Fibroblast of mammary gland (primary cell): ENCODE measurements around the gene EEF2K.

Experiments
- DNase-seq: peaks from one replicate; pipeline ENCODE4 v3.0.0-alpha.2; 2010; ENCODE audit warnings: low read depth
- H3K4me3 ChIP-seq: 2 replicates; pipeline ENCODE4 v1.5.1; 2011; ENCODE audit warnings: low read depth, mild to moderate bottlenecking, low read length, moderate library complexity; ENCODE audit not compliant: control insufficient read depth
- TF ChIP-seq, protein P1 (sequence below): conservative IDR thresholded peaks from 2 replicates; pipeline ENCODE4 v1.5.1; 2011; ENCODE audit warnings: low read depth, low read length, inconsistent platforms; ENCODE audit not compliant: control insufficient read depth, insufficient read depth

The EEF2K gene

DNA sequence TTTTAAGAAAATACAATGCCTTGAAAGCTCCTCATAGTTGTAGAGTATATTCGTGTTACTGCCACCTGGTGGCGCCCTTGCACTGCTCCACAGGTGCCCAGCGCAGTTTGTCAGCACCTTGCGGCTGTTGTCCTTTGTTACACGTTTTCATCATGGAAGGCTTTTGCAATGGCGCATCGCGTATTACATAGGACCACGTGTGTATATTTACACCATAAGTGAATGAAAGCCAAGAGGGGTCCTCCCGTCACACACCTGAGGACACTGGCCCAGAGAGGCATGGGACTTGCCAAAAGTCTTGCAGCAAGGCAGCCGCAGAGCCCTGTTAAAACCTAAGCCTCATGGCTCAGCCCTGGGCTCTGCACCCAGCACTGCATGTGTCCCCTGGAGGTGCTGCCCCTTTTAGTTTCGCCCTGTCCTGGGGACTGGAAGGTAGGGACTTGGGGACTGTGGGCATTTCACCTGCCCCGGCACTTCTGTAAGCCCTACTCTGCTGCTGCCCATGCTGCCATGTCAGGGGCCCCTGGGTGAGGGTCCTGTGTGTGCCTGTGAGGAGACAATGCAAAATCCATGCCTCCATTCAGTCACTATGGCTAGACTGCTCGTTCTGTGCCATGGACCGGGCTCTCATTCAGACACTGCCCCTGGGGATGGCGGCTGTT is 115.4 kb downstream of the EEF2K start:
- TF ChIP-seq, protein P1, sequence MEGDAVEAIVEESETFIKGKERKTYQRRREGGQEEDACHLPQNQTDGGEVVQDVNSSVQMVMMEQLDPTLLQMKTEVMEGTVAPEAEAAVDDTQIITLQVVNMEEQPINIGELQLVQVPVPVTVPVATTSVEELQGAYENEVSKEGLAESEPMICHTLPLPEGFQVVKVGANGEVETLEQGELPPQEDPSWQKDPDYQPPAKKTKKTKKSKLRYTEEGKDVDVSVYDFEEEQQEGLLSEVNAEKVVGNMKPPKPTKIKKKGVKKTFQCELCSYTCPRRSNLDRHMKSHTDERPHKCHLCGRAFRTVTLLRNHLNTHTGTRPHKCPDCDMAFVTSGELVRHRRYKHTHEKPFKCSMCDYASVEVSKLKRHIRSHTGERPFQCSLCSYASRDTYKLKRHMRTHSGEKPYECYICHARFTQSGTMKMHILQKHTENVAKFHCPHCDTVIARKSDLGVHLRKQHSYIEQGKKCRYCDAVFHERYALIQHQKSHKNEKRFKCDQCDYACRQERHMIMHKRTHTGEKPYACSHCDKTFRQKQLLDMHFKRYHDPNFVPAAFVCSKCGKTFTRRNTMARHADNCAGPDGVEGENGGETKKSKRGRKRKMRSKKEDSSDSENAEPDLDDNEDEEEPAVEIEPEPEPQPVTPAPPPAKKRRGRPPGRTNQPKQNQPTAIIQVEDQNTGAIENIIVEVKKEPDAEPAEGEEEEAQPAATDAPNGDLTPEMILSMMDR, result peak; percentile 88
- H3K4me3 ChIP-seq, result no peak overlapping the region

DNA sequence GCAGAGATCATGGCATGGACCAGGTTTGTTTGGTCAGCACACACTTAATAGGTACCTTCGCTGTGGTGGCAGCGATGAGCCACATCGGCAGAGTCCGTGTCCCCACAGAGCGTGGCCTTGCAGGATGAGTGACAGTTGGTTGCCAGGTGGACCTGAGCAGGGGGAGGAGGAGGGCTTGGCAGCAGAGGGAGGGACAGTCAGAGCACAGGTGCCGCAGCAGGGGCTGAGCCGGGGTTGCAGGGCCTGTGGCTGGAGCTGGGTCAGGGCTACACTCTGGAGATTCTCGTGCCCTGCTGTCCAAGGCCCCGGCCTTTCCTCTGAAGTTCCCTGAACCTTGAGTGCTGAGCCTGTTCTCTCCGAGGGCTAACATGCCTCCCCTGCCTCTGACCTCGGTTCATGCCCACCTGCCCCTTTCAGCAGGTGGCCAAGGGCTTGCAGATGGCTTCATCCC is 116.0 kb downstream of the EEF2K start:
- TF ChIP-seq, protein P1, result no peak
- DNase-seq, result no peak
- no peak overlapping the region for H3K4me3 ChIP-seq

More for the DNA sequence above, 115.4 kb downstream of the EEF2K start:
- peak; percentile 76 for DNase-seq

DNA sequence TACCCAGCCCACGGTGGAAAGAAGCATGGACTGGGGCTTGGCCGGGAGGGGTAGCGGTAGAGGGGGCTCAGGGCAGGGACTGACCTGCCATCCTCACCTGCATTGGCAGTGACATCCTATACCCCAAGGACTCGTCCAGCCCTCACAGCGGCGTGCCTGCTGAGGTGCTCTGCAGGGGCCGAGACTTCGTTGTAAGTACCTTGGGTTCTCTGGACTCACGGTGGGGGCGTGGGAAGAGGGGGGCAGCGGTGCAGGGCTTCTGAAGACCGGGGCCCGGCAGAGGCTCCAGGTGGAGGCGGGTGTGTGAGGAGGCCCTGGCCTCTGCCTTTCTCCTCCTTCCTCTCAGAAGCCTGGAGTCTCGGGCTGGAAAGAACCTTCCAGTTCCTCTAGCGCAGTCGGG is 116.7 kb downstream of the EEF2K start:
- TF ChIP-seq, protein P1, result no peak
- no peak for DNase-seq

DNA sequence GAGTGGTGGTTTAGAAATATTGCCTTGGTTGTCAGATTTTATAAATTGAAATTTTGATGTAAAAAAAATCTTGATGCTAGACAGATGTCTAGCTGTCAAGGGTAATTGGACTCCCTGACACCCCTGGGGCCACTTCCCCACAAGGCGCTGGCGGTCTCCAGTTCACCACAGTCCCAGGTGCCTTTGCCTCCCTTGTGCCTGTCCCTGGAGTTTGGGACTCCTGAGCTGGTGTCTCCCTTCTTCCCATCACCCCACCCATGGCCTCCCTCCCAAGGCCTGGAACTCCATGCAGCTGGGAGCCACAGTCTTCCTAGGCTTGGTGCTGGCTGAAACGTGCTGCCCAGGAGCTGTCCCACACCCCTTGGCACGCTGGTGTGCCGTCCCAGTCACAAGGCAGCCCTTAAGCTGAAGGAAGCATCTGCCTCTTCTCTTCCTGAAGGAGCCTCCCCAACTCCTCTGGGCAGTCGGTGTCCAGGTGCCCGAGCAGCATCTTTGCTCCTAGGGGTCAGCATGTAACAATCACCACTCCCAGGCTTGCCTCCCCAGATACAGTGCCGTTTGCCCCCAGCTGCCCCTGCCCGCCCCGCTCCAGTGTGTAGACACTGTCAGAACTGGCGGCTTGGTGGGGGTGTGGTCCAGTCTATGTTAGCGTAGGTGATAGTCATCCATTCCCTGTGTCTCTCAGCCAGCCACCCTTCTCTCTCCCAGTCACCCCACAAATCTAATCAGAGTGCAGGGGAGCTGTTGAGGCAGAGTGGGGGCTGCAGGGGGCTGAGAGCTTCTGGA is 117.3 kb downstream of the EEF2K start:
- DNase-seq, result no peak
- TF ChIP-seq, protein P1, result no peak
- H3K4me3 ChIP-seq, result no peak overlapping the region

More for the DNA sequence above, 116.7 kb downstream of the EEF2K start:
- H3K4me3 ChIP-seq, result no peak overlapping the region

DNA sequence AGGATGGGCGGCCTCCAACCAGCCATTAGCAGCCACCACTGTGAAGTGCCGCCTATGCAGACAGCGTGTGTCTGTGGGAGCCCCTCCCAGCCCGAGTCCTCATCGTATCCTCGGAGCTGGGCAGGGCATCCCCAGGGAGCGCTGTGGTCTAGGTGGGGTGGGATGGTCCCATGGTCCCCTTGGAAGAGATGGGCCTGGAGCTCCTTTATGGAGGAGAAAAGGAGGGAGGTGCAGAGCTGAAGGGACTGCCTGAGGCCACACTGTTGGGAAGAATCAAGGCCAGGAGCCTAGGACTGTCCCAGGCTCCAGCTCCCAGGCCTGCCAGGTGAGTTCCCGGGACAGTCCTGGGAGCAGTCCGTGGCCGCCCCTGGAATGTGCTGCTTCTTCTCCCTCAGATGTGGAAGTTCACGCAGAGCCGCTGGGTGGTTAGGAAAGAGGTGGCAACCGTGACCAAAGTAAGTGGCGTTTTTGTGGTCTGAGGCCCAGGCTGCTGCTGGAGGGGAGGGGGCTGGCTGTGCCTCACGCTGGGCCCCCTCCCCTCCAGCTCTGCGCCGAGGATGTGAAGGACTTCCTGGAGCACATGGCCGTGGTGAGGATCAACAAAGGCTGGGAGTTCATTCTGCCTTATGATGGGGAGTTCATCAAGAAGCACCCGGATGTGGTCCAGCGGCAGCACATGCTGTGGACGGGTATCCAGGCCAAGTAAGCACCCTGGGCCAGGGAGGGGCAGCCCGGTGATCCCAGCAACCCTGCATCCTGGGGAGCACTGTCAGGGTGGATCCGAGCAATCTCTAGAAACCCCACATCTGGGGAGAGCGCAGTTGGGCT is 118.1 kb downstream of the EEF2K start:
- TF ChIP-seq, protein P1, result no peak
- DNase-seq, result no peak
- no peak overlapping the region for H3K4me3 ChIP-seq

DNA sequence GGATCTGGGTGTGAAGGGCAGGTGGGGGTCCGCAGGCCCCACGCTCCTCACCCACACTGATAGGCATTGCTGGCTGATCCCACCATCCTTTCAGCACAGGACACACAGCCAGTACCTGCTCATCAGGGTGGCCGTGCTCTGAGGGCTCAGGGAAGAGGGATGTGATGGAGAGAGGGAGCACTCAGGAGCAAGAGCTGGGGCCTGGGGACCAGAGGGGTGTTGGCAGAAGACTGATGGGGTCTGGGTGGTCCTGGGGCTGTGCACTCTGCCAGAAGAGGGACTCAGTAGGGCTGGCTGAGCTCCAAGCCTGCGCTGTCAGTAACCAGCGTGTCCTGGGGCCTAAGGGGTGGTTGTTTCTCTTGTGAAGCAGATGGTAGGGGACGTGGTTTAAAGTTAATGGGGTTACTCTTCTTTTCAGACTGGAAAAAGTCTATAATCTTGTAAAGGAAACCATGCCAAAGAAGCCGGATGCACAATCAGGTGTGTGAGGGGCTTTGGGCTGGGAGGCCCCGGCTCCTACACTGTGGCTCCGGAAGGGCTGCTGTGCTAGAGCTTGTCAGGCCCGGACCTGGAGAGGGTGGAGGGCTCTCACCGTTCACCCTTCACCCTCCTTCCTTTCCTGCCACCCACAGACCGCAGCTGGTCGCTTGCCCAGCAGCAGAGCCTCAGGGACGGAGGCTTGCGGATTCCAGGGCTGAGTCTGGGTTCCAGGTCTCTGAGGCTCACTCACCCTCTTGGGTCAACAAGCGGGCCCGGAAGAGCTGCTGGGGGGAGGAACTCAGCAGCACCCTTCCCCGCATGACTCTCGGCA is 118.9 kb downstream of the EEF2K start:
- DNase-seq, result peak; percentile 5
- TF ChIP-seq, protein P1, result no peak

More for the DNA sequence above, 118.9 kb downstream of the EEF2K start:
- no peak overlapping the region for H3K4me3 ChIP-seq
